Hippocampal formation (tissue), 2 donors: ENCODE measurements around the gene CELF2.
"Not testable (repeated sequence)": the region's sequence is repeated elsewhere in the genome, so short reads cannot be mapped to it uniquely, and the experiment has no call there.

Experiments used
- DNase-seq, 2 donors: peaks; one replicate each; lab custom pipeline; 2025; lab: John Stamatoyannopoulos, UW

Gene CELF2

GRCh38 chr10:11176746-11177145, 159.1 kb downstream of the CELF2 start:
- no peak for DNase-seq

GRCh38 chr10:11177381-11177780, 159.7 kb downstream of the CELF2 start:
- no peak for DNase-seq

- DNase-seq = no peak
Measured at GRCh38 chr10:11177926-11178471, 160.3 kb downstream of the CELF2 start.

- peak in 1 of 2 donors; percentile 26 for DNase-seq
Measured at GRCh38 chr10:11178606-11179515, 161.2 kb downstream of the CELF2 start.

GRCh38 chr10:11179516-11180105, 161.9 kb downstream of the CELF2 start:
- DNase-seq = no peak

- no peak for DNase-seq
Measured at GRCh38 chr10:11180228-11180627, 162.6 kb downstream of the CELF2 start.

GRCh38 chr10:11181978-11182377, 164.3 kb downstream of the CELF2 start:
- no peak for DNase-seq

- DNase-seq = no peak
Measured at GRCh38 chr10:11183015-11183414, 165.3 kb downstream of the CELF2 start.

- DNase-seq = no peak
Measured at GRCh38 chr10:11184093-11184492, 166.4 kb downstream of the CELF2 start.

- not testable (repeated sequence) for DNase-seq
Measured at GRCh38 chr10:11185128-11185665, 167.5 kb downstream of the CELF2 start.

- no peak for DNase-seq
Measured at GRCh38 chr10:11186374-11186773, 168.7 kb downstream of the CELF2 start.

GRCh38 chr10:11189582-11190376, 172.1 kb downstream of the CELF2 start:
- DNase-seq = no peak

- DNase-seq = no peak
Measured at GRCh38 chr10:11191190-11191589, 173.5 kb downstream of the CELF2 start.

- no peak for DNase-seq
Measured at GRCh38 chr10:11191678-11192077, 174.0 kb downstream of the CELF2 start.

GRCh38 chr10:11192304-11193000, 174.8 kb downstream of the CELF2 start:
- no peak for DNase-seq

- DNase-seq = no peak
Measured at GRCh38 chr10:11193001-11193551, 175.4 kb downstream of the CELF2 start.

- DNase-seq = no peak
Measured at GRCh38 chr10:11194859-11195586, 177.4 kb downstream of the CELF2 start.

- DNase-seq = no peak
Measured at GRCh38 chr10:11195623-11196022, 178.0 kb downstream of the CELF2 start.

GRCh38 chr10:11197266-11197712, 179.6 kb downstream of the CELF2 start:
- DNase-seq = peak in 1 of 2 donors; percentile 27

GRCh38 chr10:11197878-11198277, 180.2 kb downstream of the CELF2 start:
- no peak for DNase-seq
